ENCODE measurements around the gene HCFC1R1.

The HCFC1R1 gene

DNA sequence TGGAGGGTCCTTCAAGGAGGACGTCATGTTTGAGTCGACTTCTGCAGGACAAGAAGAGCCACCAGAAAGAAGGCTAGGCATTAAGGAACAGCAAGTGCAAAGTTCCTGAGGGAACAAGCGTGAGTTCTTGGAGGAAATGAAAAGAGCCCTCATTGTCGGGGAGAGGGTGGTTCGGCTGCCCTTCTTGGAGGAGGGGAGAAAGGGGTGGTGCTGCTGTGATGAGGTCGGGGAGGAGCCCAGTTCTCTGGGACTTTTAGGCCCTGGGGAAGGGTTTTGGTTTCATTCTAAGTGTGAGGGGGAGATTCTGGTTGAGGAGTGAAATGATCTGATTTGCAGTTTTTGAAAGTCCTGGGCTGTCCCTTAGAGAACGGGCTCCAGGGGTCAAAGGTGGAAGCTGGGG lies 8.9 kb upstream of the HCFC1R1 start:
- DNase-seq, result no peak

DNA sequence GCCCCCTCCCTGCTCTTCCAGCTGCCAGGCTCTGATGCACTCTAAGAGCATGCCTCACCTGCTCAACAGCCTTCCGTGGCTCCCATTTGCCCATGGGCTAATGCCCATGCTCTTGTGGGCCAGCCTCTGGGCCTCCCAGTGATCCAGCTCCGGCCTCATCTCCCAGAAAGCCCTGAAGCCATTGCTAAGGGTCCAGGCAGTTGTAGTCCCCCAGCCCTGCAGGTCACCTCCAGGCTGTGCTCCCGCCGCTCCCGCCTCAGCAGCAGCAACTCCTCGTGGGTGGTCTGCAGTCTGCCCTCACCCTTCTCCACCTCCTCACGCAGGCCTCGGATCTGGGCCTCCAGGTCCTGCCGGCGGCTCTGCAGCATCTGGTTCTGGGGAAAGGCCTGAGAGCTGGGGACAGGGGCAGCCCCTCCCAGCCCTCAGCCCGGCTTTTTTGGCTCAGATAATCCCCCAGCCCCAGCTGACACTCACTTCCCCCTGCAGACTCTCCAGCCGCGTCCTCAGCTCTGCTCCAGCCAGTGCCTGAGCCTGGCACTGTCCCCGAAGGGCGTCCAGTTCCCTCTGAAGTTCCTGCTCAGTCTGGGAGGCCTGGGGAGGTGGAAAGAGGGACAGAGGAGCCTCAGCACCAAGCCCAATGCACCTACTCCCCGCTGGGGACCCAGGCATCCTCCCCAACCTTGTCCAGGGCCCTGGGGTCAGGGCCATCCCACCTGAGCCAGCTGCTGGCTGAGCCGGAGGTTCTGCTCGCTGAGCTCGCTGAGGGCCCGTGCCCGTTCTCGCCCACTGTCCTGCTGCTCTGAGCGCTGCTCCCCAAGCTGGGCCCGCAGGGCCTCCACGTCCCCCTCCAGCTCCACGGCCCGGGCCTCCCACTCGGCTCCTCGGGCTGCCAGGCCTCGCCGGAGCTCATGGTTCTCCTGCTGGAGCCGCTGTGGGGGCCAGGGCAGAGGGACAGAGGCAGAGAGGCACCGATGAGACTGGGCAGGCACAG lies 6.8 kb upstream of the HCFC1R1 start:
- DNase-seq, result no peak

DNA sequence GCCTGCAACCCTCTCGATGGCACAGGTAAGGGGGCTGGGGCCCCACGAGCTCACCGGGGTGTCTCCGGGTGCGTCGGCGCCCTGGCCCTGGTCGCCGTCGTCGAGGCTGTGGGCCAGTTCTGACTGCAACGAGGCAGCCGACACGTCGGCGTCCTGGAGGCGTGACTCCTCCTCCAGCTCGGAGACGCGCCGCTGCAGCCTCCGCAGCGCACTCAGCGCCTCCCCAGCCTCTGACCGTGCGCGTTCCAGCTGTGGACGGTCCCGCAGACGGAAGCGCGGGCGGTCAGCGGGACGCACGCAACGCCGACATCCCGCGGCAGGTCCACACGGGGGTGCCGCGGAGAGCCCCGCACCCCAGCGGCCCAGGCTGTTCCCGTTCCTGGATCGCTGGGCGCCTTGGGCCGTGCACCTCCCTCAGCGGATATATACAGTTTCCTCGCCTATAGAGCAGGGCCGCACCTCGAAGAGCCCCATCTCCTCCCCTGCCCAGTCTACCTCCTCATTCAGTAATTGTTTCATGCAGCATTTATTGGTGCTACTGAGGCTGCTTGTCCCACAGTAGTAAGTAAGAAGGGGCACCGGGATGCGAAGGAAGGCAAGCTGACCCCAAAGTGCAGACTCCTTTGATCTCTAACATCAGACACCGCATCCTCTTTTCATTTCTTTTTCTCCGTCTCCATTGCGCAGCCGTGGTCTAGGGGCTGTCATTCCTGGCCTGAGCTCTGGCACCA lies 5.9 kb upstream of the HCFC1R1 start:
- no peak for DNase-seq

DNA sequence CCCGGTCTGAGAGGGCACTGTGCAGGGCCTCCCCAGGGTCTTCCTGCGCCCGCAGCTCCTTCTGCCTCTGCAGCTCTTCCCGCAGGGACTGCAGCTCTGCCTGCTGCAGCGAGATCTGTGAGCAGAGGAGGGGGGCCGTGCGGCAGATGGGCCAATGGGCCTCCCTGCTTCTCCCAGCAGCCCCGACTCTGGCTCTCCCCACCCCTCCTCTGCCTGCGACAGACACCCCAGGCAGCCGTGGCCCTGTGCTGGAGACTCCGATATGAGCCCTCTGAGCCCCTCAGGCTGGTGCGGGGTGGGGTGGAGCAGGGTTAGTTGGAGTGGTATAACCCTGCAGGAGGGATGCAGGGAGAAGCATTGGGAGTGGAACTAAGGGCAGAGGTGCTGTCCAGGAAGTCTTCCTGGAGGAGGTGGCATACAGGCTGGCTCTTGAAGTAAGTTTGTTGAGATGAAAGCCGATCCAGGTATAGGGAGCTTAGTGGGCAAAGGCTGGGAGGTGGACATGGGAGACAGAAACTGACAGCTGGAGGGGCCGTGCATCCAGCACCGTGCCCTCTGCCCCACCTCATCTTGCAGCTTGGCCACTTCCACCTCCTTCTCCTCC lies 5.1 kb upstream of the HCFC1R1 start:
- no peak for DNase-seq

DNA sequence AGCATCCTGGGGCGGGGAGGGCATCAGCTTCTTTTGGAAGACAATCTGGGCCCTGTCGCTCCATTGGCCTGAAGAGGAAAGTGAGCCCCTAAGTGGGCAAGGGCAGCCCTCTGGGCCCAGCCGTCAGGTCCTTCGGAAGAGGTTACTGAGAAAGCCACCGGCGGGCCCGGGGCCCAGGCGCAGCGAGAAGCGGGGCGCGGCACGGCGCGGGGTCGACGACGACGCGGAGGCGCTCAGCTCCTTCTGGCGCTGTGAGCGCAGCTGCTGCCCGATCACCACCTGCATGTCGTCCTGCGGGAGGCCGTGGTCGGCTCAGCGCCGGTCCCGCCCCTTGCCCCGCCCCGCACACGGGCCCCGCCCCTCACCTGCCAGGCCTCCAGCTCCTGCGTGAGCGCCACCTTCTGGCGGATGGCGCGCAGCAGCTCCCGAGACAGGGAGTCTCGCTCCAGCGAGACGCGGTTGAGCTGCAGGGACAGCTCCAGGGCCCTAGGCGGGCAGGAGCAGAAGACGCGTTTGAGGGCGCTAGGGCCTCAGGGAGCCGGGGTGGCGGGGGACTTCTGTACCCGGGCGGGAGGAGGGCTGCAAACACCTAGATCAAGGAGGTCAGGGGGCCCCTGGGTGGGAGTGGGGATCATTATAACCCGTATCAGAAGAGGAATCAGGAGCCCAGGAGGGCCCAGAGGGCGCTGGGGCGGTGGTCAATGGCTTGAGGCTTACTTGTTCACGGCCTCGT lies 4.4 kb upstream of the HCFC1R1 start:
- DNase-seq, result peak; percentile 87 to 89

DNA sequence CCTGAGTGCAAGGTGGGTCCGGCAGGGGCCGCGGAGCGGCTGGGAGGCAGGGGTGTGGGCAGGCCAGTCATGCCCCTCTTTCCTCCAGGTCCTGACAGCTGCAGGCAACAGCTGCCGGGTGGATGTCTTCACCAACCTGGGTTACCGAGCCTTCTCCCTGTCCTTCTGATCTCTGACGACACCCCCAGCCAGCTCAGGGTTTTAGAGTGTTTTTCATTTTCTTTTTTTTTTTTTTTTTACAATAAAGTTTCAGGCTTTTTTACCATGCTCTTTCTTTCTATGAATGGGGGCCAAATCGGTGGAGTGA lies 3.7 kb upstream of the HCFC1R1 start:
- no peak for DNase-seq

DNA sequence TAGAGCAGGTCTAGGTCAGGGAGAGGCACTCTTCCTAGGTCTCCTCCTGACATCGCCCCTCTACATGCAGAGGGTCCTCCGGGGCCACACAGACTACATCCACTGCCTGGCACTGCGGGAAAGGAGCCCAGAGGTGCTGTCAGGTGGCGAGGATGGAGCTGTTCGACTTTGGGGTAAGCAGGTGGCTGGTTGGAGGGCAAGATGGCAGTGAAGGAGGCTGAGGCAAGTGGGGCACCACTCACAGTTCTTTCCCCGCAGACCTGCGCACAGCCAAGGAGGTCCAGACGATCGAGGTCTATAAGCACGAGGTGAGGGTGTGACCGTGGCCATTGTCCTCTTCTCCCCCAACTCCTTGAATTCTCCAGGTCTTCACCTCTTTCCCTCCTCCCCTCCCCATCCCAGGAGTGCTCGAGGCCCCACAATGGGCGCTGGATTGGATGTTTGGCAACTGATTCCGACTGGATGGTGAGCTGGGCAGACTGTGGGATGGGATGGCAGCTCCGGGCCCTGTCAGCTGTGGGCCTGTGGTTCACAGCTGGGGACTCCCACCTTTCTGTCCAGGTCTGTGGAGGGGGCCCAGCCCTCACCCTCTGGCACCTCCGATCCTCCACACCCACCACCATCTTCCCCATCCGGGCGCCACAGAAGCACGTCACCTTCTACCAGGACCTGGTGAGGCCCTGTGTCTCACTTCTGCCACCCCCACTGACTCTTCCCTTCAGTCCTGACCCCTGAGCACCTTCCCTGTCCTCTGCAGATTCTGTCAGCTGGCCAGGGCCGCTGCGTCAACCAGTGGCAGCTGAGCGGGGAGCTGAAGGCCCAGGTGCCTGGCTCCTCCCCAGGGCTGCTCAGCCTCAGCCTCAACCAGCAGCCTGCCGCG lies 3.1 kb upstream of the HCFC1R1 start:
- DNase-seq, result no peak

DNA sequence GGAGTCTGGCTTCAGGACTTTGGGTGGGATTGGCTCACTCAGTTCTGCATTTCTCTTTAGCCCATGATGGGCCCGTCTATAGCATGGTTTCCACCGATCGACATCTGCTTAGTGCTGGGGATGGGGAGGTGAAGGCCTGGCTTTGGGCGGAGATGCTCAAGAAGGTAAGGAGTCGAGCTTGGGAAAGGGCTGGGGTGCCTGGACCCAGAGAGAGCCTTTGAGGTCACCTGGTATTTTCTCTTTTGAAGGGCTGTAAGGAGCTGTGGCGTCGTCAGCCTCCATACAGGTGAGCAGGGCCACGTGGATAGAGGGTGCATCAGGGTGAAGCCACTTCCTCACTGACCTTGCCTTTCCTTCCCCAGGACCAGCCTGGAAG lies 2.2 kb upstream of the HCFC1R1 start:
- DNase-seq, result no peak

DNA sequence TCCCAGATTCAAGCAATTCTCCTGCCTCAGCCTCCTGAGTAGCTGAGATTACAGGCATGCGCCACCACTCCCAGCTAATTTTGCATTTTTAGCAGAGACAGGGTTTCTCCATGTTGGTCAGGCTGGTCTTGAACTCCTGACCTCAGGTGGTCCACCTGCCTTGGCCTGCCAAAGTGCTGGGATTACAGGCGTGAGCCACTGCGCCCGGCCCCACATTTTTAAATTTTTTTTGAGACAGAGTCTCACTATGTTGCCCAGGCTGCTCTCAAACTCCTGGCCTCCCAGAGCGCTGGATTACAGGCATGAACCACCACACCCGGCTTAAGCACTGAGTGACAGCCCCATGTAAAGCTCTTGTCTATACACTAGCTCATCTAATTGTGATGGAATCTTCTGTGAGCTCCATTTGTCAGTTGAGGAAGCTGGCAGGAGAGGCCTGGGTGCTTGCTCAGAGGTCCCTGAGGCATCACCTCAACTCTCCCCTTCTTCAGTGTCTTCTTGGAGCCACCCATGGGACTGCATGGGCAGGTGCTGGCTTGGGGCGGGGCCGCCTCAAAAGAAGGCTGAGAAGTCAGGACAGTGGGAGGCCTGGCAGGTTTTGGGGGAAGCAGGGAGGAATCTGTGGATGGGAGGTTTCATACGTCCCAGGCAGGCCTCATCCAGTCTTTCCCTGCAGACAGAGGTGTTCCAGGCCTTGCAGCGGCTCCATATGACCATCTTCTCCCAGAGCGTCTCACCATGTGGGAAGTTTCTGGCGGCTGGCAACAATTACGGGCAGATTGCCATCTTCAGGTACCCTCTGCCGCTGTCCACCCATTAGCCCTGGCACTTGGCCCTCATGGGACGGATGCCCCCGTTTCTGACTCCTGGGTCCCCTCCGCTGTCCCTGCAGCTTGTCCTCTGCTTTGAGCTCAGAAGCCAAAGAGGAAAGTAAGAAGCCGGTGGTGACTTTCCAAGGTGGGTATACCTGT lies 1.6 kb upstream of the HCFC1R1 start:
- DNase-seq, result no peak

DNA sequence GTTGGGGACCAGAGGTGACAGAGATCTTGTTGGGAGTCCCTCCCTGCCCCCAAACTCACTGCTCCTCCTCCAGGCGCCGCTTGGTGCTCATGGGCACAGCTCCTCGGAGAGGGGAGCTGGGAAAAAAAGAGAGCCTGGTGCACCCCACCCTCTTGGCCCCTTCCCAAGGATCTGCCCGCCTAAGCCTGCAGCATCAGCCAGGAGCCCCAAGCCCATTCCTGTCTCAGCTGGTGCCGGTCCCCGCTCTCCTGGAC lies 400 bp downstream of the HCFC1R1 start:
- peak in 1 of 2 experiments; percentile 56 for DNase-seq

DNA sequence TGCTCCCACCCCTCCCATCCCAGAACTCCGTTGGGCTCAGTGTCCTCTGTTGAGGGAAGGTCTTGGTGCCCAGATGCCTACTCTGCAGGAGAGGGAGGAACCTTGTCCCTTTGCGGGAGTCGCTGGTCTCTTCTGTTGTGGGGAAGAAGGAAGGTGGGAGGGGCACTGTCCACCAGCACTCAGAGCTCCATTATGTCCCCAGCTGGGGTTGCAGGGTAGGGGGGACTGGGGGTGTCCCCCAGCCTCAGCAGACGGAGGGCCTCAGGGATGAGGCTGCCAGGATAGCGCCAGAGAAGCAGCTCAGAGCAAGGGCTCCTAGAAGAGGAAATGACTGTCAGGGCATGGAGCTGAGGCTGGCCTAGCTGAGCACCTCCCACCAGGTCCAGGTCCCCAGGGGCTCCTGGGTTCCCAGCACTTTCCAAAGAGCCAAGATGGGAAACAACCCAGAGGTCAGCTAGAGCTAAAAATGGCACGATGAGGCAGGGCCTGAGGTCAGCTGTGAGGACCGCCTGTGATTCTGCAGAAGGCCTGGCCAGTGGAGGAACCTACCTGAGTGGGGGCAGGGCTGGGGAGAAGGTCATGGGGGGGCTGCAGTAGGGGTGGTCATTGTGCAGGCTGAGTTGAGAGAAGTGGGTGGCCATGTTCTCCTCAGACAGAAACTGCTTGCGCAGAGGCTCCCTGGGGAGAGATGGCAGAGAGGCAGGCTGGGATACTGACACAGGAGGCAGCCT lies 893 bp downstream of the HCFC1R1 start:
- DNase-seq, result no peak

DNA sequence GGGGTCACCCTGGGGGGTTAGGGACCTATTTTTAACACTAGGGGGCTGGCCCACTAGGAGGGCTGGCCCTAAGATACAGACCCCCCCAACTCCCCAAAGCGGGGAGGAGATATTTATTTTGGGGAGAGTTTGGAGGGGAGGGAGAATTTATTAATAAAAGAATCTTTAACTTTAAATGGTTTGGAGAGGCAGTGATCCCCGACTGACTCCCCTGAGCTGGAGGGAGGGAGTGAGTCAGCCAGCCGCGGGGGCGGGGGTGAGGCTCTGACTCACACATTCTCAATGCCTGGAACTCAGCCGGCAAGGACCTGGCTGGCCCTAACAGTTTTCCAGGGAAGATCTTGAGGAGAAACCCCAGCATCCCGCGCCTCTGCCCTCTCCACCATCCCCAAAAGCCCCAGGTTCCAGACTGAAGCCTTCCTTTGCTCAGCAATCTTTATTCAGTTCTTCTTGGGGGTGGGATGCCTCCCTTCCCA lies 1.5 kb downstream of the HCFC1R1 start:
- DNase-seq, result no peak

DNA sequence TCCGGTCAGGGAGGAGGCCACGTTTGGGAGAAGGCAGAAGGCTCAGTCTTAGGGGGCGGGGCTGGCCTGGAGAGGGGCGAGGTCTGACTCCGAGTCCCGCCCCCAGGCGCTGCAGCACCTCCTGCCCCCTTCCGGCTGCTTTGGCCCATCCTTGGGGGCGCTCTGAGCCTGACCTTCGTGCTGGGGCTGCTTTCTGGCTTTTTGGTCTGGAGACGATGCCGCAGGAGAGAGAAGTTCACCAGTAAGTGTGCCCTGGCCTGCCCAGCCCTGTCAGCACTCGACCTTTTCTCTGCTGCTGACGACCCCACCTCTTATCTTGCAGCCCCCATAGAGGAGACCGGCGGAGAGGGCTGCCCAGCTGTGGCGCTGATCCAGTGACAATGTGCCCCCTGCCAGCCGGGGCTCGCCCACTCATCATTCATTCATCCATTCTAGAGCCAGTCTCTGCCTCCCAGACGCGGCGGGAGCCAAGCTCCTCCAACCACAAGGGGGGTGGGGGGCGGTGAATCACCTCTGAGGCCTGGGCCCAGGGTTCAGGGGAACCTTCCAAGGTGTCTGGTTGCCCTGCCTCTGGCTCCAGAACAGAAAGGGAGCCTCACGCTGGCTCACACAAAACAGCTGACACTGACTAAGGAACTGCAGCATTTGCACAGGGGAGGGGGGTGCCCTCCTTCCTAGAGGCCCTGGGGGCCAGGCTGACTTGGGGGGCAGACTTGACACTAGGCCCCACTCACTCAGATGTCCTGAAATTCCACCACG lies 2.1 kb downstream of the HCFC1R1 start:
- peak in 1 of 2 experiments; percentile 27 for DNase-seq

DNA sequence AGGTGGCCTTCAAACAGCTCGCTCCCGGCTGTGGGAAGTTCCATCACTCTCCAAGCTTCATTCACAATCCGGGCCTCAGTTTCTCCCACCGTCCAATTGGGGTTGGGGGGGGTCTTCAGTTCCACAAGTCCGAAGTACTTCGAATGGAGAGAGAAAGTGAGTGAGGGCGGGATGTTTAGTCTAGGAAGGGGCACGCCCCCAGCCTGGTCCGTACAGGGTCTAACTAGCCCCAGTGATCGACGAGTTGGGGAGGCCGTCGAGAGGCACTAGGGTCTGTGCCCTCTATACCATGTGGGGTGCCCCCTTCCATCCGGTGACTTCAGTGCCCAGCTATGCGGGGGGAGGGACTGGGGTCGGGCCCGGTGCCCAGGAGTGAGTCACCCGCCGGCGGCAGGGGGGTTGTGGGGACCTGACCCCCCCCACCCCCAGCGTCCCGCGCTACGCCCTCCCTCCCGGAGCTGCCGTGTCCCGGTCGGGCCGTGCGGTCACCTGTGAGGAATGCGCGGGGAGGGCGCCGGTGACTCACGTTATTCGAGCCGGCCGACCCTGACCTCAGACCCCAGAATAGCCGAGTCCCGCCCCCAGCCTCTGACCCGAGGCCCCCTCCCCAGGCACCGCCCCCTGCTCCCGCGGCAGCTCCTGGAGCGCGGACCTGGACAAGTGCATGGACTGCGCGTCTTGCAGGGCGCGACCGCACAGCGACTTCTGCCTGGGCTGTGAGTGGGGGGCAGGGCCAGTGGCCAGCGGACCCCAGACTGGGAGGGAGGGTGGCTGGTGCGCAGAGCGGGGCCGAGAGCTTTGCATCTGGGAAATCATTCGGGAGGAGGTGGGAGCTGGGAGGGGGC lies 2.9 kb downstream of the HCFC1R1 start:
- peak in 1 of 2 experiments; percentile 30 for DNase-seq

DNA sequence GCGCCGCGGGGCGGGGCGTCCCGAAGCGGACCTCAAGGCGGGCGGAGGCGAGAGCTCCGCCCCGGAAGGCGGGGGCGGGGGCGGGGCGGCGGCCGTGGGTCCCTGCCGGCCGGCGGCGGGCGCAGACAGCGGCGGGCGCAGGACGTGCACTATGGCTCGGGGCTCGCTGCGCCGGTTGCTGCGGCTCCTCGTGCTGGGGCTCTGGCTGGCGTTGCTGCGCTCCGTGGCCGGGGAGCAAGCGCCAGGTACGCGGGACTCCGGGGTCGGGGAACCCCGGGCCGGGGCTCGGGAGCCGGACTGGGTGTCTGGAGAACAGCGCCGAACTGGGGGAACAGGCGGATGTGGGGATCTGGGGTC lies 3.5 kb downstream of the HCFC1R1 start, which contains the start of gene TNFRSF12A:
TSS of gene TNFRSF12A (plus strand) at position 122 of the 357 bp plus-strand sequence. CDS start at position 152, 30 bp downstream.
- DNase-seq, result peak; percentile 68 to 76

DNA sequence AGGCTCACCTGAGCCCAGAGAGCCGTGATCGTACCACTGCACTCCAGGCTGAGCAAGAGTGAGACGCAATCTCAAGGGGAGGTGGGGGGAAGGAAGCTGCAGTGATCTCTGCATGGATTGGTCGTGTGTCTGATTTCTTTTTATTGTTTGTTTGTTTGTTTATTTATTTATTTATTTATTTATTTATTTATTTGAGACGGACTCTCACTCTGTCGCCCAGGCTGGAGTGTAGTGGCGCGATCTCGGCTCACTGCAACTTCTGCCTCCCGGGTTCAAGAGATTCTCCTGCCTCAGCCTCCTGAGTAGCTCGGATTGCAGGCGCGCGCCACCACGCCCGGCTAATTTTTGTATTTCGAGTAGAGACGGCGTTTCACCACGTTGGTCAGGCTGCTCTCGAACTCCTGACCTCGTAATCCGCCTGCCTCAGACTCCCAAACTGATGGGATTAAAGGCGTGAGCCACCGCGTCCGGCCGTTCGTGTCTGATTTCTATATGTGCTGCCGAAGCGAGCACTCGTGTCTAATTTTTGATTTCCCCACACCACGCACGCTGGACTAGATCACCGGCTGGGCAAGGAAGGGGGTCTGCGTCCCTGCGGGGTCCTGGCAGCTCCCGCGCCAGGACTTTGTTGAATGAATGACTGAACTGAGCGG lies 4.0 kb downstream of the HCFC1R1 start:
- DNase-seq, result no peak

DNA sequence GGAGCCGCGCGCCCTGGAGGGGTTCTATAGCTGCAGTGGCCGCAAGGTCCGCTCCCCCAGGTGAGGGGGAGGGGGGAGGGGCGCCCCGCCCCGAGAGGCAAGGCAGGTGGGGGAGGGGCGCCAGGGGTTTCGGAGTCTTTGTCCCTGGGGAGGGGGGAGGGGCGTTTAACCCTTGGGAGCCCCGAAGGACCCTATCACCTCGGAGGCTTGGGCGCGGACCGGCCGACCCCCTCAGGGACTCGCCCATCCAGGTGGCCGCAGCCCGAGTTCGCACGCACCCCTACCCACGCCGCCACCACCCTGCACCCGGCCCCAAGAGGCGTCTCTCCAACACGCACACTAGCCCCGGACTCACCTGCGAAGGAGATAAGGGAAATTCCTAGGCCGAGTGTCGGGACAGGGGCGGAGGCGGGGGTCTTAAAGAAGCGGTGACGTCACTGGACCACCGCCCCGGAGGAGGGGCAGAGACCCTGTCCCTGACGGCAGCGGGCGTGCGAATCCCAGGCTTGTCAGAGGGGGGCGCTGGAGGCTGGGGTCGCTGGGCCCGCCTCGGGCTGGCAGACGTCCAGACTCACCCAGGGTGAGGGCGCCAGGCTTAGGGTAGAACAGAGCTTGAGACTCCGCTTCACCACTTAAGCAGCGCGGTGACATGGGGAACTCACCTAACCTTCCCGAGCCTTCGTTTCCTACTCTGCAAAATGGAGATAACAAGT lies 5.8 kb downstream of the HCFC1R1 start, which contains the start of gene CLDN6:
TSS of gene CLDN6 (minus strand) at position 390 of the 713 bp plus-strand sequence. CDS start 2,162 bp downstream, outside the sequence.
- no peak for DNase-seq

Measured in NCI-H2081 (cell line).